Liver (tissue), 9 donors: ENCODE results near the gene MROH9. TPM values are rescaled to one million over a fixed set of nuclear protein-coding genes. Genes with fewer than 3 reads are reported as not detected.
A peak's percentile ranks its signal among the peaks of the same experiment; 100 is the strongest.

ENCODE experiments used
- DNase-seq: peaks from one replicate; pipeline ENCODE4 v3.0.0-alpha.2; 2017; ENCODE audit warnings: low spot score
- H3K27ac ChIP-seq, 2 donors: one replicate each; pipeline ENCODE4 v1.7.0; 2013; ENCODE audit warnings: inconsistent platforms in 2 of 2, low read length in 2 of 2, control low read depth in 1 of 2, low read depth in 1 of 2, mild to moderate bottlenecking in 1 of 2
- H3K27me3 ChIP-seq, 4 donors: one replicate each; pipeline versions ENCODE4 v1.6.1 to v1.7.0; 2013; ENCODE audit warnings: low read length in 3 of 4, inconsistent platforms in 1 of 4, mild to moderate bottlenecking in 1 of 4, moderate library complexity in 1 of 4; ENCODE audit not compliant: control insufficient read depth in 4 of 4, insufficient read depth in 4 of 4
- H3K36me3 ChIP-seq, 4 donors: one replicate each; pipeline versions ENCODE4 v1.6.1 to v1.7.0; 2013; ENCODE audit warnings: low read length in 3 of 4, mild to moderate bottlenecking in 3 of 4, low read depth in 1 of 4, moderate library complexity in 1 of 4; ENCODE audit not compliant: control insufficient read depth in 4 of 4, insufficient read depth in 3 of 4
- H3K4me1 ChIP-seq, 4 donors: one replicate each; pipeline versions ENCODE4 v1.6.1 to v1.7.0; 2013; ENCODE audit warnings: low read length in 3 of 4, mild to moderate bottlenecking in 3 of 4, moderate library complexity in 1 of 4; ENCODE audit not compliant: control insufficient read depth in 4 of 4, insufficient read depth in 4 of 4
- H3K4me3 ChIP-seq, 3 donors: one replicate each; pipeline versions ENCODE4 v1.6.1 to v1.7.0; 2013; ENCODE audit warnings: low read length in 3 of 3, control low read depth in 1 of 3, low read depth in 1 of 3, mild to moderate bottlenecking in 1 of 3
- H3K9ac ChIP-seq, 2 donors: one replicate each; pipeline ENCODE4 v1.7.0; 2013; ENCODE audit warnings: low read length in 2 of 2, mild to moderate bottlenecking in 2 of 2, moderate library complexity in 2 of 2, control low read depth in 1 of 2, low read depth in 1 of 2
- H3K9me3 ChIP-seq, 4 donors: one replicate each; pipeline versions ENCODE4 v1.6.1 to v1.7.0; 2013; ENCODE audit warnings: low read length in 3 of 4; ENCODE audit not compliant: control insufficient read depth in 4 of 4
- ATF3 ChIP-seq: IDR thresholded peaks from 2 replicates; pipeline ENCODE4 v1.6.1; 2016; ENCODE audit warnings: antibody characterized with exemption
- CTCF ChIP-seq: fragments of 150-350 bp; IDR thresholded peaks from 2 replicates; pipeline ENCODE4 v1.5.1; 2017; ENCODE audit warnings: improper control_type of control experiment, low read depth, low read length; ENCODE audit not compliant: missing input control
- EGR1 ChIP-seq, 2 donors: IDR thresholded peaks; 2 replicates each; pipeline ENCODE4 v1.6.1; 2016 to 2018; ENCODE audit warnings: antibody characterized with exemption in 2 of 2, low read depth in 2 of 2
- FOXA2 ChIP-seq: IDR thresholded peaks from 2 replicates; pipeline ENCODE4 v1.6.1; 2016; ENCODE audit warnings: antibody characterized with exemption
- GABPA ChIP-seq, 2 donors: IDR thresholded peaks in 1 of 2; conservative IDR thresholded peaks in 1 of 2; 2 replicates each; pipeline ENCODE4 v1.6.1; 2016; ENCODE audit warnings: antibody characterized with exemption in 2 of 2, mild to moderate bottlenecking in 1 of 2, moderate library complexity in 1 of 2
- HNF4A ChIP-seq, 2 donors: conservative IDR thresholded peaks; 2 replicates each; pipeline ENCODE4 v1.6.1; 2016; ENCODE audit warnings: antibody characterized with exemption in 2 of 2, mild to moderate bottlenecking in 2 of 2
- HNF4G ChIP-seq: IDR thresholded peaks from 2 replicates; pipeline ENCODE4 v1.6.1; 2016; ENCODE audit warnings: antibody characterized with exemption
- JUND ChIP-seq, 2 donors: IDR thresholded peaks; 2 replicates each; pipeline ENCODE4 v1.6.1; 2016; ENCODE audit warnings: antibody characterized with exemption in 2 of 2
- NR2F2 ChIP-seq: IDR thresholded peaks from 2 replicates; pipeline ENCODE4 v1.6.1; 2016; ENCODE audit warnings: antibody characterized with exemption
- RAD21 ChIP-seq, 2 donors: IDR thresholded peaks; 2 replicates each; pipeline ENCODE4 v1.6.1; 2016; ENCODE audit warnings: antibody characterized with exemption in 2 of 2, mild to moderate bottlenecking in 2 of 2
- RXRA ChIP-seq, 2 donors: IDR thresholded peaks; 2 replicates each; pipeline ENCODE4 v1.6.1; 2017 to 2018; ENCODE audit warnings: antibody characterized with exemption in 2 of 2, mild to moderate bottlenecking in 1 of 2
- SP1 ChIP-seq: IDR thresholded peaks from 2 replicates; pipeline ENCODE4 v1.6.1; 2018; ENCODE audit warnings: antibody characterized with exemption, mild to moderate bottlenecking
- TAF1 ChIP-seq: conservative IDR thresholded peaks from 2 replicates; pipeline ENCODE4 v1.6.1; 2016; ENCODE audit warnings: antibody characterized with exemption, mild to moderate bottlenecking
- YY1 ChIP-seq: IDR thresholded peaks from 2 replicates; pipeline ENCODE4 v1.6.1; 2016; ENCODE audit warnings: antibody characterized with exemption, mild to moderate bottlenecking
- ZBTB33 ChIP-seq: IDR thresholded peaks from 2 replicates; pipeline ENCODE4 v1.6.1; 2016; ENCODE audit warnings: antibody characterized with exemption
- WGBS: extraction: QIAGEN DNeasy Blood & Tissue Kit; methylation state at CpG from one replicate; pipeline ENCODE4 v1.1.7; 2013; 5-methylcytosine and 5-hydroxymethylcytosine counted together
- polyA plus RNA-seq, 2 donors: library from polyadenylated mRNA; stranded (reverse) in 1 of 2; unstranded in 1 of 2; fragments of 200-250 nt in 1 of 2; fragments of >200 nt in 1 of 2; fragmentation: Nextera tagmentation in 1 of 2; extraction: Ambion mirVana in 1 of 2; gene quantifications; one replicate each; pipeline versions ENCODE4 v1.2.1 to v1.2.3, GENCODE V29; 2013 to 2015
- total RNA-seq, 2 donors: library from RNA; depleted of rRNA; stranded (reverse); fragments of >200 nt; gene quantifications; one replicate each; pipeline ENCODE4 v1.2.3, GENCODE V29; 2014
- TF ChIP-seq, protein P1 (sequence below): IDR thresholded peaks from 2 replicates; pipeline ENCODE4 v1.6.1; 2016; ENCODE audit warnings: antibody characterized with exemption, mild to moderate bottlenecking
- TF ChIP-seq, protein P2 (sequence below): IDR thresholded peaks from 2 replicates; pipeline ENCODE4 v1.6.1; 2016; ENCODE audit warnings: antibody characterized with exemption
- donor health status: healthy.
- donor health status: healthy.
- donor health status: healthy.
- donor health status: healthy.
- donor health status: healthy.

The MROH9 gene
- total and polyA plus RNA-seq, 4 donors = not detected

DNA sequence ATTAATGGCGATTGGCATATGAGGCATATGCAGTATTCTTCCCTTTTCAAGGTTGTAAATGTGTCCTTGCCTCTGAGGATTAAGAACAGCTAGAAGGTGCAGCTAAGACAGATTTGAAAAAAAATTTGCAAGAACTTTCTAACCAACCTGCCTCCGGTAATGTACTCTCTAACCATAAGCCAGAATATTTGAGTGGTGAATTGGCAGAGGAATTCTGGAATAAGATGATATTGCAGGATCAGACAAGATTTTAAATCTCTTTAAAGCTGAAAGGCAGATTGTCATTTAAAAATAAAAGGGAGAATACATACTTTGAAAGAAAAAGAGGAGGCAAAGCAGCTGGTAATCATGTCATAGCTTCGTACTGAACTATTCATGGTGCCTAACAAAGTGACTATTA is 29.2 kb downstream of the MROH9 start:
- Histone ChIP-seq H3K27ac (no peak overlapping the region), H3K4me3 (no peak overlapping the region), H3K9me3 (no peaks in the 10 kb centered on the region), H3K4me1 (no peaks in the 10 kb centered on the region), H3K9ac (no peak overlapping the region), H3K36me3 (no peaks in the 10 kb centered on the region), H3K27me3 (peaks cover 0 to 2% (median 0%) of the 10 kb centered on the region in 4 donors)
- 90% methylated on average over 3 of the region's 3 CpGs for WGBS
- TF ChIP-seq SP1 (no peak), ATF3 (no peak), RXRA (IDR thresholded peaks at IDR 0.05) (no peak), JUND (IDR thresholded peaks at IDR 0.05) (no peak), NR2F2 (no peak)
- no peak for DNase-seq

DNA sequence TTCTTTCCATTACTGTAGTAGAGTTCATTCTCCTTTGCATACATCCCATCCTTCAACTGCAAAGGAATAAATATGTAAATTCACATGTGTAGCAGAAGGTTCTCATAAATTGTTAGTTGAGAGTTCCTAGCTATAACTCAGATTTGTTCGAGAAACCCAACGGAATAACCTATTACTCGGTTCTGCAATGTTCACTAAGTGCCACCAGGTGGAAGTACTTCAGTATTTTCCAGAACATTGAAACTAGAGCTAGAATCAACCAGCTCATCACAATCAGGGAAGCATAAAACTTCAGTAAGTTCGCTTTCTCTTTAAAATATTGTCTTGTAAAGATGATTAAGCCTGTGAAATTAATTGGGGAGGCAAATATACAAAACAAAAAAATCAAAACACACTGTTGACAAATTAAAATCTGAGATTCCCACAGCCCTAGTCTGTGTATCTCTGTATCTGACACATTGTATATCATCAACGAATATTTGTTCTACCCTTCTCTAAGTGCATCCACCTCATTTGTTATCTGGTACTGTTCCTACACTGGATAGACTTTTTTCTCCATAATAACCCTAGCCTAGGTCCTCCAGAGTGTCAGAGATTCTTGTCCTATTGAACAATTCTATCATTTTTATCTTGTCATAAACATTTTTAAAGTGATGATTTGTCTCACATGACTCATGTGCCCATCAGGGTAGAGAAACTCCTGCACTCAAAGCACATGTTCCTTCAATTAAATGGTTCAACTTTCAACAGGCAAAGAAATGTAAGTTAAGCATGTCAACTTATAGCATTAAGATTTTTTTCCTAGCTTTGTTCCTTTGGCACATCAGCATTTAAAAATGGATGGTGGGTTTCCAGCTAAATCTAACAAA is 31.9 kb downstream of the MROH9 start:
- H3K4me1 ChIP-seq = no peaks in the 10 kb centered on the region
- H3K36me3 ChIP-seq = no peaks in the 10 kb centered on the region
- no peak overlapping the region for H3K27ac ChIP-seq
- no peak for DNase-seq
- H3K9me3 ChIP-seq = no peaks in the 10 kb centered on the region
- TF ChIP-seq ATF3 (no peak), RAD21 (IDR thresholded peaks at IDR 0.05) (peak; percentile 78 to 88), CTCF (peak; percentile 65)
- no peak overlapping the region for H3K4me3 ChIP-seq
- 22% methylated on average over 5 of the region's 5 CpGs for WGBS
- no peaks in the 10 kb centered on the region for H3K27me3 ChIP-seq
- H3K9ac ChIP-seq = no peak overlapping the region

- Histone ChIP-seq H3K9me3 (no peaks in the 10 kb centered on the region), H3K4me3 (no peak overlapping the region), H3K9ac (no peak overlapping the region), H3K27ac (no peak overlapping the region), H3K27me3 (no peaks in the 10 kb centered on the region), H3K36me3 (no peaks in the 10 kb centered on the region), H3K4me1 (no peaks in the 10 kb centered on the region)
- WGBS = 82% methylated on average over 3 of the region's 3 CpGs
- no peak for DNase-seq
- TF ChIP-seq RAD21 (IDR thresholded peaks at IDR 0.05) (no peak), YY1 (no peak), HNF4G (no peak), ATF3 (no peak), FOXA2 (no peak), SP1 (no peak), EGR1 (IDR thresholded peaks at IDR 0.05; ENCODE audit: low read depth in 2 of 2) (no peak), HNF4A (conservative IDR thresholded peaks at IDR 0.05) (no peak), ZBTB33 (no peak), RXRA (IDR thresholded peaks at IDR 0.05) (no peak), NR2F2 (no peak), GABPA (IDR thresholded peaks at IDR 0.05 in 1 of 2, conservative IDR thresholded peaks at IDR 0.05 in 1 of 2) (no peak), TAF1 (no peak)
- TF ChIP-seq, protein P1, sequence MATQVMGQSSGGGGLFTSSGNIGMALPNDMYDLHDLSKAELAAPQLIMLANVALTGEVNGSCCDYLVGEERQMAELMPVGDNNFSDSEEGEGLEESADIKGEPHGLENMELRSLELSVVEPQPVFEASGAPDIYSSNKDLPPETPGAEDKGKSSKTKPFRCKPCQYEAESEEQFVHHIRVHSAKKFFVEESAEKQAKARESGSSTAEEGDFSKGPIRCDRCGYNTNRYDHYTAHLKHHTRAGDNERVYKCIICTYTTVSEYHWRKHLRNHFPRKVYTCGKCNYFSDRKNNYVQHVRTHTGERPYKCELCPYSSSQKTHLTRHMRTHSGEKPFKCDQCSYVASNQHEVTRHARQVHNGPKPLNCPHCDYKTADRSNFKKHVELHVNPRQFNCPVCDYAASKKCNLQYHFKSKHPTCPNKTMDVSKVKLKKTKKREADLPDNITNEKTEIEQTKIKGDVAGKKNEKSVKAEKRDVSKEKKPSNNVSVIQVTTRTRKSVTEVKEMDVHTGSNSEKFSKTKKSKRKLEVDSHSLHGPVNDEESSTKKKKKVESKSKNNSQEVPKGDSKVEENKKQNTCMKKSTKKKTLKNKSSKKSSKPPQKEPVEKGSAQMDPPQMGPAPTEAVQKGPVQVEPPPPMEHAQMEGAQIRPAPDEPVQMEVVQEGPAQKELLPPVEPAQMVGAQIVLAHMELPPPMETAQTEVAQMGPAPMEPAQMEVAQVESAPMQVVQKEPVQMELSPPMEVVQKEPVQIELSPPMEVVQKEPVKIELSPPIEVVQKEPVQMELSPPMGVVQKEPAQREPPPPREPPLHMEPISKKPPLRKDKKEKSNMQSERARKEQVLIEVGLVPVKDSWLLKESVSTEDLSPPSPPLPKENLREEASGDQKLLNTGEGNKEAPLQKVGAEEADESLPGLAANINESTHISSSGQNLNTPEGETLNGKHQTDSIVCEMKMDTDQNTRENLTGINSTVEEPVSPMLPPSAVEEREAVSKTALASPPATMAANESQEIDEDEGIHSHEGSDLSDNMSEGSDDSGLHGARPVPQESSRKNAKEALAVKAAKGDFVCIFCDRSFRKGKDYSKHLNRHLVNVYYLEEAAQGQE = no peak
- TF ChIP-seq, protein P2, sequence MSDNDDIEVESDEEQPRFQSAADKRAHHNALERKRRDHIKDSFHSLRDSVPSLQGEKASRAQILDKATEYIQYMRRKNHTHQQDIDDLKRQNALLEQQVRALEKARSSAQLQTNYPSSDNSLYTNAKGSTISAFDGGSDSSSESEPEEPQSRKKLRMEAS = no peak
Observed at GRCh38 chr1:170970256-170970655, 34.9 kb downstream of the MROH9 start.
